ENCODE measurements around the gene TFDP1.
A peak's percentile ranks its signal among the peaks of the same experiment; 100 is the strongest.

TFDP1 gene

GRCh38 chr13:113584205-113584869 is at the start of gene TFDP1:
Gene TFDP1, plus strand, starts transcription at chr13:113584753. Its CDS starts 1,085 bp downstream, at chr13:113585838.
- Mint-ChIP-seq H3K27me3 (no peaks in the 10 kb centered on the region), H3K9me3 (ENCODE audit: low read depth) (no peaks in the 10 kb centered on the region), H3K4me3 (peak within 1 kb of the TSS; percentile 95), H3K27ac (peak within 1 kb of the TSS; percentile 94), H3K4me1 (ENCODE audit: low read depth) (peaks cover 34% of the 10 kb centered on the region), H3K36me3 (peaks cover 19% of the 10 kb centered on the region)

- Mint-ChIP-seq H3K9me3 (ENCODE audit: low read depth) (no peaks in the 10 kb centered on the region), H3K36me3 (peaks cover 9% of the 10 kb centered on the region), H3K4me3 (no peak overlapping the region), H3K4me1 (ENCODE audit: low read depth) (no peaks in the 10 kb centered on the region), H3K27me3 (no peaks in the 10 kb centered on the region), H3K27ac (no peak overlapping the region)
Observed at GRCh38 chr13:113535381-113535781, 49.2 kb upstream of the TFDP1 start.

- no peak overlapping the region for H3K4me3 Mint-ChIP-seq
- peaks cover 18% of the 10 kb centered on the region for H3K36me3 Mint-ChIP-seq
- peaks cover 6% of the 10 kb centered on the region for H3K9me3 Mint-ChIP-seq (ENCODE audit: low read depth)
- H3K4me1 Mint-ChIP-seq (ENCODE audit: low read depth), result no peaks in the 10 kb centered on the region
- no peak overlapping the region for H3K27ac Mint-ChIP-seq
- no peaks in the 10 kb centered on the region for H3K27me3 Mint-ChIP-seq
Observed at GRCh38 chr13:113536461-113537110, 48.0 kb upstream of the TFDP1 start.

GRCh38 chr13:113537205-113537604 is 47.3 kb upstream of the TFDP1 start:
- Mint-ChIP-seq H3K27ac (no peak overlapping the region), H3K27me3 (no peaks in the 10 kb centered on the region), H3K4me1 (ENCODE audit: low read depth) (no peaks in the 10 kb centered on the region), H3K4me3 (no peak overlapping the region), H3K36me3 (peaks cover 16% of the 10 kb centered on the region), H3K9me3 (ENCODE audit: low read depth) (peaks cover 6% of the 10 kb centered on the region)

GRCh38 chr13:113537909-113538688 is 46.5 kb upstream of the TFDP1 start:
- H3K27me3 Mint-ChIP-seq, result no peaks in the 10 kb centered on the region
- H3K9me3 Mint-ChIP-seq (ENCODE audit: low read depth), result peaks cover 6% of the 10 kb centered on the region
- H3K27ac Mint-ChIP-seq, result no peak overlapping the region
- peaks cover 16% of the 10 kb centered on the region for H3K36me3 Mint-ChIP-seq
- no peaks in the 10 kb centered on the region for H3K4me1 Mint-ChIP-seq (ENCODE audit: low read depth)
- no peak overlapping the region for H3K4me3 Mint-ChIP-seq

GRCh38 chr13:113538689-113539058 is 45.9 kb upstream of the TFDP1 start:
- H3K4me1 Mint-ChIP-seq (ENCODE audit: low read depth), result peaks cover 3% of the 10 kb centered on the region
- H3K27me3 Mint-ChIP-seq, result no peaks in the 10 kb centered on the region
- no peak overlapping the region for H3K27ac Mint-ChIP-seq
- peaks cover 13% of the 10 kb centered on the region for H3K36me3 Mint-ChIP-seq
- peaks cover 6% of the 10 kb centered on the region for H3K9me3 Mint-ChIP-seq (ENCODE audit: low read depth)
- H3K4me3 Mint-ChIP-seq, result no peak overlapping the region

GRCh38 chr13:113539176-113539575 is 45.4 kb upstream of the TFDP1 start:
- Mint-ChIP-seq H3K4me3 (no peak overlapping the region), H3K4me1 (ENCODE audit: low read depth) (peaks cover 4% of the 10 kb centered on the region), H3K27me3 (no peaks in the 10 kb centered on the region), H3K27ac (no peak overlapping the region), H3K36me3 (peaks cover 13% of the 10 kb centered on the region), H3K9me3 (ENCODE audit: low read depth) (peaks cover 6% of the 10 kb centered on the region)

- H3K27ac Mint-ChIP-seq, result no peak overlapping the region
Observed at GRCh38 chr13:113539822-113540221, 44.7 kb upstream of the TFDP1 start.

GRCh38 chr13:113540523-113540922 is 44.0 kb upstream of the TFDP1 start:
- Mint-ChIP-seq H3K4me3 (no peak overlapping the region), H3K36me3 (peaks cover 13% of the 10 kb centered on the region), H3K4me1 (ENCODE audit: low read depth) (peaks cover 4% of the 10 kb centered on the region), H3K27me3 (no peaks in the 10 kb centered on the region), H3K27ac (no peak overlapping the region), H3K9me3 (ENCODE audit: low read depth) (peaks cover 6% of the 10 kb centered on the region)

More at GRCh38 chr13:113539822-113540221, 44.7 kb upstream of the TFDP1 start:
- peaks cover 13% of the 10 kb centered on the region for H3K36me3 Mint-ChIP-seq
- H3K4me3 Mint-ChIP-seq, result no peak overlapping the region
- H3K9me3 Mint-ChIP-seq (ENCODE audit: low read depth), result peaks cover 6% of the 10 kb centered on the region
- no peaks in the 10 kb centered on the region for H3K27me3 Mint-ChIP-seq
- peaks cover 4% of the 10 kb centered on the region for H3K4me1 Mint-ChIP-seq (ENCODE audit: low read depth)

GRCh38 chr13:113542751-113543424 is 41.7 kb upstream of the TFDP1 start:
- peaks cover 6% of the 10 kb centered on the region for H3K9me3 Mint-ChIP-seq (ENCODE audit: low read depth)
- peaks cover 4% of the 10 kb centered on the region for H3K4me1 Mint-ChIP-seq (ENCODE audit: low read depth)
- no peak overlapping the region for H3K27ac Mint-ChIP-seq
- H3K27me3 Mint-ChIP-seq, result no peaks in the 10 kb centered on the region
- no peak overlapping the region for H3K4me3 Mint-ChIP-seq
- H3K36me3 Mint-ChIP-seq, result peaks cover 9% of the 10 kb centered on the region

GRCh38 chr13:113544071-113544891 is 40.3 kb upstream of the TFDP1 start:
- no peak overlapping the region for H3K27ac Mint-ChIP-seq
- peaks cover 4% of the 10 kb centered on the region for H3K4me1 Mint-ChIP-seq (ENCODE audit: low read depth)
- peaks cover 6% of the 10 kb centered on the region for H3K9me3 Mint-ChIP-seq (ENCODE audit: low read depth)
- peaks cover 9% of the 10 kb centered on the region for H3K36me3 Mint-ChIP-seq
- no peaks in the 10 kb centered on the region for H3K27me3 Mint-ChIP-seq
- H3K4me3 Mint-ChIP-seq, result no peak overlapping the region

- Mint-ChIP-seq H3K36me3 (peaks cover 9% of the 10 kb centered on the region), H3K4me1 (ENCODE audit: low read depth) (peaks cover 4% of the 10 kb centered on the region), H3K27ac (no peak overlapping the region), H3K9me3 (ENCODE audit: low read depth) (peaks cover 6% of the 10 kb centered on the region), H3K4me3 (no peak overlapping the region), H3K27me3 (no peaks in the 10 kb centered on the region)
Observed at GRCh38 chr13:113544896-113545295, 39.7 kb upstream of the TFDP1 start.

GRCh38 chr13:113545455-113545930 is 39.1 kb upstream of the TFDP1 start:
- Mint-ChIP-seq H3K9me3 (ENCODE audit: low read depth) (peaks cover 6% of the 10 kb centered on the region), H3K4me3 (no peak overlapping the region), H3K4me1 (ENCODE audit: low read depth) (peaks cover 4% of the 10 kb centered on the region), H3K27me3 (no peaks in the 10 kb centered on the region), H3K27ac (no peak overlapping the region), H3K36me3 (peaks cover 8% of the 10 kb centered on the region)

GRCh38 chr13:113545931-113546516 is 38.5 kb upstream of the TFDP1 start:
- Mint-ChIP-seq H3K4me1 (ENCODE audit: low read depth) (peaks cover 4% of the 10 kb centered on the region), H3K27me3 (no peaks in the 10 kb centered on the region), H3K9me3 (ENCODE audit: low read depth) (peaks cover 4% of the 10 kb centered on the region), H3K27ac (no peak overlapping the region), H3K4me3 (no peak overlapping the region), H3K36me3 (peaks cover 3% of the 10 kb centered on the region)
